GM23338 (cell line): Measurements from ENCODE around the gene MAP2K6. TPM values are rescaled to one million over a fixed set of nuclear protein-coding genes. Genes with fewer than 3 reads are reported as not detected.

Experiments used
- ATAC-seq: fragments of 200-7000 bp; cut with Tn5 transposase; 3 replicates; pipeline ENCODE4 v1.9.1; 2020
- DNase-seq: peaks from one replicate; pipeline ENCODE4 v3.0.0-alpha.2; 2015; ENCODE audit warnings: low spot score
- H2AFZ ChIP-seq: fragments of 200-600 bp; sonication (generic); 2 replicates; pipeline ENCODE4 v1.8.0; 2016; ENCODE audit warnings: antibody characterized with exemption, mild to moderate bottlenecking, moderate library complexity
- H3F3A ChIP-seq: fragments of 200-600 bp; sonication (generic); replicated peaks from 2 replicates; pipeline ENCODE4 v1.8.0; 2017; ENCODE audit warnings: antibody characterized with exemption, mixed run types, low read depth
- H3K27ac ChIP-seq: fragments of 200-600 bp; sonication (generic); 2 replicates; pipeline ENCODE4 v1.6.1; 2016; ENCODE audit warnings: low read depth
- H3K27me3 ChIP-seq: fragments of 200-600 bp; sonication (generic); 2 replicates; pipeline ENCODE4 v1.8.0; 2016; ENCODE audit warnings: mild to moderate bottlenecking, mixed run types, moderate library complexity; ENCODE audit not compliant: insufficient read depth
- H3K36me3 ChIP-seq: fragments of 200-600 bp; sonication (generic); 2 replicates; pipeline ENCODE4 v1.8.0; 2016; ENCODE audit warnings: mild to moderate bottlenecking; ENCODE audit not compliant: insufficient read depth
- H3K4me1 ChIP-seq: fragments of 200-600 bp; sonication (generic); 2 replicates; pipeline ENCODE4 v1.8.0; 2016; ENCODE audit warnings: mild to moderate bottlenecking, moderate library complexity; ENCODE audit not compliant: insufficient read depth
- H3K4me2 ChIP-seq: fragments of 200-600 bp; sonication (generic); 2 replicates; pipeline ENCODE4 v1.7.1; 2017; ENCODE audit warnings: mixed run types
- H3K4me3 ChIP-seq: fragments of 200-600 bp; sonication (generic); 2 replicates; pipeline ENCODE4 v1.6.1; 2016; ENCODE audit warnings: mixed run types
- H3K79me2 ChIP-seq: fragments of 200-600 bp; sonication (generic); replicated peaks from 2 replicates; pipeline ENCODE4 v1.8.0; 2017; ENCODE audit warnings: mild to moderate bottlenecking; ENCODE audit not compliant: insufficient read depth
- H3K9me2 ChIP-seq: fragments of 200-600 bp; sonication (generic); 2 replicates; pipeline ENCODE4 v1.8.0; 2017; ENCODE audit not compliant: insufficient read depth
- H4K20me1 ChIP-seq: fragments of 200-600 bp; sonication (generic); replicated peaks from 2 replicates; pipeline ENCODE4 v1.8.0; 2017; ENCODE audit warnings: mild to moderate bottlenecking; ENCODE audit not compliant: insufficient read depth
- H3K27ac Mint-ChIP-seq: 2 replicates; pipeline ENCODE4 v1.8.0; 2020; ENCODE audit warnings: inconsistent platforms, mild to moderate bottlenecking, moderate library complexity, mixed read lengths
- H3K27me3 Mint-ChIP-seq: 3 replicates; pipeline ENCODE4 v1.8.0; 2022; ENCODE audit warnings: low read depth, mild to moderate bottlenecking, moderate library complexity, mixed read lengths, inconsistent platforms; ENCODE audit not compliant: insufficient read depth, poor library complexity
- H3K36me3 Mint-ChIP-seq: 3 replicates; pipeline ENCODE4 v1.8.0; 2021; ENCODE audit warnings: low read depth, mild to moderate bottlenecking, inconsistent platforms, moderate library complexity, mixed read lengths
- H3K4me1 Mint-ChIP-seq: 3 replicates; pipeline ENCODE4 v1.8.0; 2020; ENCODE audit warnings: mild to moderate bottlenecking, inconsistent platforms, mixed read lengths
- H3K4me3 Mint-ChIP-seq: 3 replicates; pipeline ENCODE4 v1.8.0; 2021; ENCODE audit warnings: moderate library complexity, mild to moderate bottlenecking, inconsistent platforms, mixed read lengths
- H3K9me3 Mint-ChIP-seq: 3 replicates; pipeline ENCODE4 v1.8.0; 2020; ENCODE audit warnings: moderate library complexity, mild to moderate bottlenecking, inconsistent platforms, mixed read lengths
- CREB1 ChIP-seq: fragments of 250-450 bp; sonication (Bioruptor Pico); IDR thresholded peaks from 2 replicates; pipeline ENCODE4 v1.5.0; 2020; ENCODE audit warnings: low read depth, mild to moderate bottlenecking, moderate library complexity
- CTCF ChIP-seq, 2 experiments: fragments of 200-600 bp in 1 of 2; sonication (generic) in 1 of 2; conservative IDR thresholded peaks; 2 replicates each; pipeline versions ENCODE4 v1.5.1 to v1.6.1; 2016 to 2017; ENCODE audit warnings: antibody characterized with exemption in 2 of 2, low read depth in 2 of 2, mild to moderate bottlenecking in 2 of 2, moderate library complexity in 1 of 2
- EZH2 ChIP-seq: fragments of 200-600 bp; sonication (generic); IDR thresholded peaks from one replicate; pipeline ENCODE4 v1.8.0; 2017; ENCODE audit warnings: antibody characterized with exemption, mild to moderate bottlenecking, low read depth; ENCODE audit not compliant: unreplicated experiment
- EZH2phosphoT487 ChIP-seq: fragments of 200-600 bp; sonication (generic); IDR thresholded peaks from one replicate; pipeline ENCODE4 v1.8.1; 2018; ENCODE audit warnings: antibody characterized with exemption; ENCODE audit not compliant: unreplicated experiment
- JUNB ChIP-seq: IDR thresholded peaks from one replicate; pipeline ENCODE4 v1.6.1; 2016; ENCODE audit warnings: antibody characterized with exemption; ENCODE audit not compliant: unreplicated experiment
- NANOG ChIP-seq: IDR thresholded peaks from 2 replicates; pipeline ENCODE4 v1.6.1; 2016; ENCODE audit warnings: antibody characterized with exemption, borderline replicate concordance
- POLR2AphosphoS5 ChIP-seq: IDR thresholded peaks from 2 replicates; pipeline ENCODE4 v1.6.1; 2016; ENCODE audit warnings: antibody characterized with exemption, low read depth
- REST ChIP-seq: IDR thresholded peaks from one replicate; pipeline ENCODE4 v1.6.1; 2018; ENCODE audit warnings: antibody characterized with exemption; ENCODE audit not compliant: unreplicated experiment
- STAT1 ChIP-seq: IDR thresholded peaks from one replicate; pipeline ENCODE4 v1.6.1; 2016; ENCODE audit warnings: antibody characterized with exemption; ENCODE audit not compliant: unreplicated experiment
- ZNF114 ChIP-seq: fragments of 250-450 bp; sonication (Bioruptor Pico); IDR thresholded peaks from 2 replicates; pipeline ENCODE4 v1.5.0; 2020; ENCODE audit warnings: mild to moderate bottlenecking, moderate library complexity
- ZNF331 ChIP-seq: fragments of 250-450 bp; sonication (Bioruptor Pico); IDR thresholded peaks from 2 replicates; pipeline ENCODE4 v1.5.0; 2020; ENCODE audit warnings: low read depth, mild to moderate bottlenecking, moderate library complexity
- polyA plus RNA-seq: library from polyadenylated mRNA; unstranded; fragments of >200 nt; fragmentation: Nextera tagmentation; extraction: Ambion mirVana; gene quantifications from 2 replicates; pipeline ENCODE4 v1.2.1, GENCODE V29; 2016
- total RNA-seq: library from RNA; depleted of rRNA; stranded (reverse); fragments of >200 nt; shearing (Covaris generic); gene quantifications from 2 replicates; pipeline ENCODE4 v1.2.3, GENCODE V29; 2014
- TF ChIP-seq, protein P1 (sequence below): fragments of 250-450 bp; sonication (Bioruptor Pico); IDR thresholded peaks from 2 replicates; pipeline ENCODE4 v1.5.0; 2020; ENCODE audit warnings: mild to moderate bottlenecking, moderate library complexity
- TF ChIP-seq, protein P2 (sequence below): IDR thresholded peaks from 2 replicates; pipeline ENCODE4 v1.6.1; 2016; ENCODE audit warnings: antibody characterized with exemption

MAP2K6 gene
- total and polyA plus RNA-seq, 2 experiments from 2014 or later, result 26.3 to 31.1 TPM

DNA sequence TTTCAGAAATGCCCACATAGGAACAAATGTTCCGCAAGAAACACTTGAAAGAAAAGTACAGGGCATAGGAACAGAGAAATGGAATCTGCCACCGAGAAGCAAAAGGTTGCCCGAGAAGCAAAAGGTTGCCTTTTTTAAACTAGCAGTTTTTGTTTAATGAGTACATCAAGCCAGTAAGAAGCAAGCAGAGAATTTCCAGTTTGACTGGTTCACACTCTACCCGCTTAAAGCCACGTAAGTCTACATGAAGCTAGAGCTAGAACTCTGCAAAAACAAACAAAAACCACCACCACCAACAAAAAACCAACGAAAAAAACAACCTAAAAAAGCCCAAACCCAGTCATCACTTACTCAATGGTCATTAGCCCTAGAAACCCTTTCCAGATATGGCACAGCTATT is 144.3 kb downstream of the MAP2K6 start:
- H3K79me2 ChIP-seq, result no peaks in the 10 kb centered on the region

More for the DNA sequence above, 144.3 kb downstream of the MAP2K6 start:
- H3K27ac ChIP-seq, result no peak overlapping the region
- no peaks in the 10 kb centered on the region for H4K20me1 ChIP-seq
- no peak overlapping the region for H3K27ac Mint-ChIP-seq
- no peak overlapping the region for H3K4me2 ChIP-seq
- no peak overlapping the region for H3K4me3 Mint-ChIP-seq
- H2AFZ ChIP-seq, result no peak overlapping the region
- H3K36me3 Mint-ChIP-seq, result peaks cover 7% of the 10 kb centered on the region; the same call in 2 of the 3 replicates
- TF ChIP-seq CTCF (conservative IDR thresholded peaks at IDR 0.05; ENCODE audit: low read depth in 2 of 2) (no peak), STAT1 (no peak), ZNF331 (CRISPR knock-in tag) (no peak), EZH2phosphoT487 (no peak), ZNF114 (CRISPR knock-in tag) (no peak), REST (no peak), NANOG (no peak), EZH2 (no peak), JUNB (no peak), POLR2AphosphoS5 (no peak), CREB1 (no peak)
- TF ChIP-seq, protein P1, sequence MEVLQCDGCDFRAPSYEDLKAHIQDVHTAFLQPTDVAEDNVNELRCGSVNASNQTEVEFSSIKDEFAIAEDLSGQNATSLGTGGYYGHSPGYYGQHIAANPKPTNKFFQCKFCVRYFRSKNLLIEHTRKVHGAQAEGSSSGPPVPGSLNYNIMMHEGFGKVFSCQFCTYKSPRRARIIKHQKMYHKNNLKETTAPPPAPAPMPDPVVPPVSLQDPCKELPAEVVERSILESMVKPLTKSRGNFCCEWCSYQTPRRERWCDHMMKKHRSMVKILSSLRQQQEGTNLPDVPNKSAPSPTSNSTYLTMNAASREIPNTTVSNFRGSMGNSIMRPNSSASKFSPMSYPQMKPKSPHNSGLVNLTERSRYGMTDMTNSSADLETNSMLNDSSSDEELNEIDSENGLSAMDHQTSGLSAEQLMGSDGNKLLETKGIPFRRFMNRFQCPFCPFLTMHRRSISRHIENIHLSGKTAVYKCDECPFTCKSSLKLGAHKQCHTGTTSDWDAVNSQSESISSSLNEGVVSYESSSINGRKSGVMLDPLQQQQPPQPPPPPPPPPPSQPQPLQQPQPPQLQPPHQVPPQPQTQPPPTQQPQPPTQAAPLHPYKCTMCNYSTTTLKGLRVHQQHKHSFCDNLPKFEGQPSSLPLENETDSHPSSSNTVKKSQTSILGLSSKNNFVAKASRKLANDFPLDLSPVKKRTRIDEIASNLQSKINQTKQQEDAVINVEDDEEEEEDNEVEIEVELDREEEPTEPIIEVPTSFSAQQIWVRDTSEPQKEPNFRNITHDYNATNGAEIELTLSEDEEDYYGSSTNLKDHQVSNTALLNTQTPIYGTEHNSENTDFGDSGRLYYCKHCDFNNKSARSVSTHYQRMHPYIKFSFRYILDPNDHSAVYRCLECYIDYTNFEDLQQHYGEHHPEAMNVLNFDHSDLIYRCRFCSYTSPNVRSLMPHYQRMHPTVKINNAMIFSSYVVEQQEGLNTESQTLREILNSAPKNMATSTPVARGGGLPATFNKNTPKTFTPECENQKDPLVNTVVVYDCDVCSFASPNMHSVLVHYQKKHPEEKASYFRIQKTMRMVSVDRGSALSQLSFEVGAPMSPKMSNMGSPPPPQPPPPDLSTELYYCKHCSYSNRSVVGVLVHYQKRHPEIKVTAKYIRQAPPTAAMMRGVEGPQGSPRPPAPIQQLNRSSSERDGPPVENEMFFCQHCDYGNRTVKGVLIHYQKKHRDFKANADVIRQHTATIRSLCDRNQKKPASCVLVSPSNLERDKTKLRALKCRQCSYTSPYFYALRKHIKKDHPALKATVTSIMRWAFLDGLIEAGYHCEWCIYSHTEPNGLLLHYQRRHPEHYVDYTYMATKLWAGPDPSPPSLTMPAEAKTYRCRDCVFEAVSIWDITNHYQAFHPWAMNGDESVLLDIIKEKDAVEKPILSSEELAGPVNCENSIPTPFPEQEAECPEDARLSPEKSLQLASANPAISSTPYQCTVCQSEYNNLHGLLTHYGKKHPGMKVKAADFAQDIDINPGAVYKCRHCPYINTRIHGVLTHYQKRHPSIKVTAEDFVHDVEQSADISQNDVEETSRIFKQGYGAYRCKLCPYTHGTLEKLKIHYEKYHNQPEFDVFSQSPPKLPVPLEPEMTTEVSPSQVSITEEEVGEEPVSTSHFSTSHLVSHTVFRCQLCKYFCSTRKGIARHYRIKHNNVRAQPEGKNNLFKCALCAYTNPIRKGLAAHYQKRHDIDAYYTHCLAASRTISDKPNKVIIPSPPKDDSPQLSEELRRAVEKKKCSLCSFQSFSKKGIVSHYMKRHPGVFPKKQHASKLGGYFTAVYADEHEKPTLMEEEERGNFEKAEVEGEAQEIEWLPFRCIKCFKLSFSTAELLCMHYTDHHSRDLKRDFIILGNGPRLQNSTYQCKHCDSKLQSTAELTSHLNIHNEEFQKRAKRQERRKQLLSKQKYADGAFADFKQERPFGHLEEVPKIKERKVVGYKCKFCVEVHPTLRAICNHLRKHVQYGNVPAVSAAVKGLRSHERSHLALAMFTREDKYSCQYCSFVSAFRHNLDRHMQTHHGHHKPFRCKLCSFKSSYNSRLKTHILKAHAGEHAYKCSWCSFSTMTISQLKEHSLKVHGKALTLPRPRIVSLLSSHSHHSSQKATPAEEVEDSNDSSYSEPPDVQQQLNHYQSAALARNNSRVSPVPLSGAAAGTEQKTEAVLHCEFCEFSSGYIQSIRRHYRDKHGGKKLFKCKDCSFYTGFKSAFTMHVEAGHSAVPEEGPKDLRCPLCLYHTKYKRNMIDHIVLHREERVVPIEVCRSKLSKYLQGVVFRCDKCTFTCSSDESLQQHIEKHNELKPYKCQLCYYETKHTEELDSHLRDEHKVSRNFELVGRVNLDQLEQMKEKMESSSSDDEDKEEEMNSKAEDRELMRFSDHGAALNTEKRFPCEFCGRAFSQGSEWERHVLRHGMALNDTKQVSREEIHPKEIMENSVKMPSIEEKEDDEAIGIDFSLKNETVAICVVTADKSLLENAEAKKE, result no peak
- TF ChIP-seq, protein P2, sequence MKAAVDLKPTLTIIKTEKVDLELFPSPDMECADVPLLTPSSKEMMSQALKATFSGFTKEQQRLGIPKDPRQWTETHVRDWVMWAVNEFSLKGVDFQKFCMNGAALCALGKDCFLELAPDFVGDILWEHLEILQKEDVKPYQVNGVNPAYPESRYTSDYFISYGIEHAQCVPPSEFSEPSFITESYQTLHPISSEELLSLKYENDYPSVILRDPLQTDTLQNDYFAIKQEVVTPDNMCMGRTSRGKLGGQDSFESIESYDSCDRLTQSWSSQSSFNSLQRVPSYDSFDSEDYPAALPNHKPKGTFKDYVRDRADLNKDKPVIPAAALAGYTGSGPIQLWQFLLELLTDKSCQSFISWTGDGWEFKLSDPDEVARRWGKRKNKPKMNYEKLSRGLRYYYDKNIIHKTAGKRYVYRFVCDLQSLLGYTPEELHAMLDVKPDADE, result no peak
- H3K36me3 ChIP-seq, result no peaks in the 10 kb centered on the region
- H3K4me1 ChIP-seq, result no peaks in the 10 kb centered on the region
- H3F3A ChIP-seq, result no peaks in the 10 kb centered on the region
- no peaks in the 10 kb centered on the region; the same call in 2 of the 3 replicates for H3K9me3 Mint-ChIP-seq
- no peaks in the 10 kb centered on the region for H3K4me1 Mint-ChIP-seq
- 0 out of 2 replicates have a peak, but pooled peaks cover 3% of the 10 kb centered on the region for H3K9me2 ChIP-seq
- H3K4me3 ChIP-seq, result no peak overlapping the region
- H3K27me3 ChIP-seq, result no peaks in the 10 kb centered on the region
- DNase-seq, result no peak
- H3K27me3 Mint-ChIP-seq, result peaks cover 2% of the 10 kb centered on the region
- no peak for ATAC-seq
